OCI-LY3 (cell line): Measurements from ENCODE around the gene VPS13C.
"Not testable (repeated sequence)": the region's sequence is repeated elsewhere in the genome, so short reads cannot be mapped to it uniquely, and the experiment has no call there.

Experiments
- H2AFZ ChIP-seq: fragments of 200-600, 300-600 bp; shearing (Covaris generic); 2 replicates; pipeline ENCODE4 v1.6.0; 2014; ENCODE audit warnings: antibody characterized with exemption, low read depth, low read length
- H3K27ac ChIP-seq: fragments of 200-600, 300-600 bp; sonication (generic); 2 replicates; pipeline ENCODE4 v1.5.1; 2014; ENCODE audit warnings: mild to moderate bottlenecking, low read length, moderate library complexity, mixed read lengths
- H3K27me3 ChIP-seq: fragments of 200-600, 300-600 bp; sonication (generic); 2 replicates; pipeline ENCODE4 v1.6.1; 2014; ENCODE audit warnings: low read depth, low read length, mixed read lengths
- H3K36me3 ChIP-seq: fragments of 200-600, 300-600 bp; sonication (generic); replicated peaks from 2 replicates; pipeline ENCODE3; 2014; ENCODE audit warnings: low read depth, low read length, mixed read lengths
- H3K4me1 ChIP-seq: fragments of 300-600, 200-600 bp; sonication (generic); 2 replicates; pipeline ENCODE4 v1.6.1; 2014; ENCODE audit warnings: low read length, mixed read lengths
- H3K4me2 ChIP-seq: fragments of 200-600, 300-600 bp; sonication (generic); 2 replicates; pipeline ENCODE4 v1.6.1; 2014; ENCODE audit warnings: low read length, mixed read lengths
- H3K4me3 ChIP-seq: fragments of 300-600, 200-600 bp; sonication (generic); 2 replicates; pipeline ENCODE4 v1.5.1; 2014; ENCODE audit warnings: antibody characterized with exemption, mild to moderate bottlenecking, low read length, moderate library complexity
- H3K79me2 ChIP-seq: fragments of 300-600, 200-600 bp; shearing (Covaris generic); 2 replicates; pipeline ENCODE4 v1.6.1; 2014; ENCODE audit warnings: mild to moderate bottlenecking, low read length, mixed read lengths
- H3K9ac ChIP-seq: fragments of 300-600, 200-600 bp; shearing (Covaris generic); 2 replicates; pipeline ENCODE4 v1.6.0; 2014; ENCODE audit warnings: mild to moderate bottlenecking, low read length, moderate library complexity
- H3K9me3 ChIP-seq: fragments of 200-600, 300-600 bp; shearing (Covaris generic); 2 replicates; pipeline ENCODE4 v1.6.1; 2014; ENCODE audit warnings: low read length, mixed read lengths; ENCODE audit not compliant: insufficient read depth
- H4K20me1 ChIP-seq: fragments of 200-600, 300-600 bp; sonication (generic); 2 replicates; pipeline ENCODE4 v1.6.1; 2016; ENCODE audit warnings: low read length, mixed read lengths; ENCODE audit not compliant: insufficient read depth
- EZH2phosphoT487 ChIP-seq: fragments of 200-600 bp; shearing (Covaris generic); IDR thresholded peaks from 2 replicates; pipeline ENCODE4 v1.6.1; 2018; ENCODE audit warnings: antibody characterized with exemption, mixed run types, low read depth
- TF ChIP-seq, protein P1 (sequence below): fragments of 200-600, 300-600 bp; sonication (generic); IDR thresholded peaks from 2 replicates; pipeline ENCODE4 v1.5.1; 2014; ENCODE audit warnings: antibody characterized with exemption, low read length, low read depth

VPS13C gene

DNA sequence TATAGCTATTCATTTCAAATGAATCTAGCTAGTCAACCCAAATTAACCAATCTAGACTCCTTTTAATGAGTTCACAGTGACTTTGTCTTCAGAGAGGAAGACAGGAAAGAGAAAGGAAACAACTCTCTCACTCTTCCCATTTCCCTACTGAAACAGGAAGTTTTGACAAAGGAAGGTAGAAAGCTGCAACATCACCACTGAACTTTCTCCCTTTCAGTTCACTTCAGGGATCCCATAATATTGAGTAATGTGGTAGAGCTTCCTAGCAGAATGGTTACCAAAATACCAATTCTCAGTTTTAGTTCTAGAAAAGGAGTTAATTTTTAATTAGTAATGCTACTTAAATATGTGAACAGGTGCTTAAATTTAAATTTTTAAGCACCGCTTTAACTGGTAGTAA, 7.5 kb downstream of the VPS13C start:
- no peaks in the 10 kb centered on the region for H3K27me3 ChIP-seq
- H2AFZ ChIP-seq: no peak overlapping the region
- peaks cover 75% of the 10 kb centered on the region for H3K79me2 ChIP-seq
- H3K4me2 ChIP-seq: peak overlapping the region; percentile 80
- H3K9me3 ChIP-seq: no peaks in the 10 kb centered on the region
- H4K20me1 ChIP-seq: peaks cover 63% of the 10 kb centered on the region
- H3K27ac ChIP-seq: peak overlapping the region; percentile 88
- H3K4me3 ChIP-seq: peak overlapping the region; percentile 52
- H3K36me3 ChIP-seq: peaks cover 29% of the 10 kb centered on the region
- TF ChIP-seq EZH2phosphoT487: no peak
- TF ChIP-seq, protein P1, sequence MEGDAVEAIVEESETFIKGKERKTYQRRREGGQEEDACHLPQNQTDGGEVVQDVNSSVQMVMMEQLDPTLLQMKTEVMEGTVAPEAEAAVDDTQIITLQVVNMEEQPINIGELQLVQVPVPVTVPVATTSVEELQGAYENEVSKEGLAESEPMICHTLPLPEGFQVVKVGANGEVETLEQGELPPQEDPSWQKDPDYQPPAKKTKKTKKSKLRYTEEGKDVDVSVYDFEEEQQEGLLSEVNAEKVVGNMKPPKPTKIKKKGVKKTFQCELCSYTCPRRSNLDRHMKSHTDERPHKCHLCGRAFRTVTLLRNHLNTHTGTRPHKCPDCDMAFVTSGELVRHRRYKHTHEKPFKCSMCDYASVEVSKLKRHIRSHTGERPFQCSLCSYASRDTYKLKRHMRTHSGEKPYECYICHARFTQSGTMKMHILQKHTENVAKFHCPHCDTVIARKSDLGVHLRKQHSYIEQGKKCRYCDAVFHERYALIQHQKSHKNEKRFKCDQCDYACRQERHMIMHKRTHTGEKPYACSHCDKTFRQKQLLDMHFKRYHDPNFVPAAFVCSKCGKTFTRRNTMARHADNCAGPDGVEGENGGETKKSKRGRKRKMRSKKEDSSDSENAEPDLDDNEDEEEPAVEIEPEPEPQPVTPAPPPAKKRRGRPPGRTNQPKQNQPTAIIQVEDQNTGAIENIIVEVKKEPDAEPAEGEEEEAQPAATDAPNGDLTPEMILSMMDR: no peak
- peaks cover 62% of the 10 kb centered on the region for H3K4me1 ChIP-seq
- H3K9ac ChIP-seq: no peak overlapping the region

DNA sequence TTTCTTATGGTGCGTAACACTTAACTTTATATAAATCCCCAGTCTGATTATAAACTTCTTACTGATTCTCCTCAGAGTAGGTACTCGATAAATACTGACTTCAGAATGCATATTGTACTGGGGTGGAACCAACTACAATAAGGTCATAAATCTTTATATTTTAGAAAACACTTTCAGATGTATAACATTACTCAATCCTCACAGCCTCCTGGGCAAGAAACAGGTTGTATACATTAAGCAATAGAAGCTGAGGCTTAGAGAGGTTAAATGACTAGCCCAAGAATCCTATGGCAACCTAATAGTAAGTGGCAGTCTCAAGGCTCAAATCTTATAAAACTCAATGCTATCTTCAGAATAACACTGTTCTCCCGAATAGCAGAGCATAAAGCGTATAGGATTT, 9.1 kb downstream of the VPS13C start:
- no peak for TF ChIP-seq EZH2phosphoT487
- TF ChIP-seq, protein P1: no peak
- no peaks in the 10 kb centered on the region for H3K27me3 ChIP-seq
- H3K4me2 ChIP-seq: no peak overlapping the region
- peaks cover 75% of the 10 kb centered on the region for H3K79me2 ChIP-seq
- H3K9me3 ChIP-seq: no peaks in the 10 kb centered on the region
- H3K9ac ChIP-seq: no peak overlapping the region
- peaks cover 69% of the 10 kb centered on the region for H4K20me1 ChIP-seq
- peaks cover 71% of the 10 kb centered on the region for H3K4me1 ChIP-seq
- H3K27ac ChIP-seq: no peak overlapping the region
- no peak overlapping the region for H2AFZ ChIP-seq
- H3K36me3 ChIP-seq: peaks cover 24% of the 10 kb centered on the region
- no peak overlapping the region for H3K4me3 ChIP-seq

DNA sequence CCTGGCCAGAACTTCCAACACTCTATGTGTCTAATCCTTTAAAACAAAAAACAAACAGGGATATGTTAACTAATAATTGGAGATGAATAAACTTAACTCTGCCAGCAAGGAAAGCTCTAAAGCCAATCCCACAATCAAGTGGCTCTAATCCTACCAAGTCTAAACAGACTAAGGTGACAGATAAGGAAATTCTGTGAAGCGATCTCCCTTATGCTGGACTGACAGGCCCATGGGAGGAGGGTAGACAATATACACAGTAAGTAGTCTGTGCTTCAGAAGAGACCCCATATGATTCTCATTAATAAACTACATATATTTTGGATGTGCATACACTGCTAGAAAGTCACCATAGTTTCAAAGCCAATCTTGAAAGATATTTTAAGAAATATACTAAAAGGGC, 10.1 kb downstream of the VPS13C start:
- H4K20me1 ChIP-seq: peaks cover 71% of the 10 kb centered on the region
- H3K4me3 ChIP-seq: no peak overlapping the region
- H3K4me2 ChIP-seq: no peak overlapping the region
- no peak overlapping the region for H3K9ac ChIP-seq
- H3K79me2 ChIP-seq: peaks cover 75% of the 10 kb centered on the region
- H3K27ac ChIP-seq: no peak overlapping the region
- H3K9me3 ChIP-seq: no peaks in the 10 kb centered on the region
- H3K27me3 ChIP-seq: no peaks in the 10 kb centered on the region
- H3K36me3 ChIP-seq: peaks cover 19% of the 10 kb centered on the region
- H3K4me1 ChIP-seq: peaks cover 74% of the 10 kb centered on the region
- no peak overlapping the region for H2AFZ ChIP-seq
- no peak for TF ChIP-seq EZH2phosphoT487

DNA sequence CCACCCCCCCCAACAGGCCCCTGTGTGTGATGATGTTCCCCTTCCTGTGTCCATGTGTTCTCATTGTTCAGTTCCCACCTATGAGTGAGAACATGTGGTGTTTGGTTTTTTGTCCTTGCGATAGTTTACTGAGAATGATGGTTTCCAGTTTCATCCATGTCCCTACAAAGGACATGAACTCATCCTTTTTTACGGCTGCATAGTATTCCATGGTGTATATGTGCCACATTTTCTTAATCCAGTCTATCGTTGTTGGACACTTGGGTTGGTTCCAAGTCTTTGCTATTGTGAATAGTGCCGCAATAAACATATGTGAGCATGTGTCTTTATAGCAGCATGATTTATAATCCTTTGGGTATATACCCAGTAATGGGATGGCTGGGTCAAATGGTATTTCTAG, 12.0 kb downstream of the VPS13C start:
- H3K27ac ChIP-seq, H3K27me3 ChIP-seq, H3K4me2 ChIP-seq, H2AFZ ChIP-seq, H3K9me3 ChIP-seq, H3K9ac ChIP-seq, H3K4me3 ChIP-seq: not testable (repeated sequence)
- Histone ChIP-seq H3K4me1 (peaks cover 56% of the 10 kb centered on the region), H4K20me1 (peaks cover 60% of the 10 kb centered on the region), H3K79me2 (peaks cover 75% of the 10 kb centered on the region), H3K36me3 (peaks cover 24% of the 10 kb centered on the region)

DNA sequence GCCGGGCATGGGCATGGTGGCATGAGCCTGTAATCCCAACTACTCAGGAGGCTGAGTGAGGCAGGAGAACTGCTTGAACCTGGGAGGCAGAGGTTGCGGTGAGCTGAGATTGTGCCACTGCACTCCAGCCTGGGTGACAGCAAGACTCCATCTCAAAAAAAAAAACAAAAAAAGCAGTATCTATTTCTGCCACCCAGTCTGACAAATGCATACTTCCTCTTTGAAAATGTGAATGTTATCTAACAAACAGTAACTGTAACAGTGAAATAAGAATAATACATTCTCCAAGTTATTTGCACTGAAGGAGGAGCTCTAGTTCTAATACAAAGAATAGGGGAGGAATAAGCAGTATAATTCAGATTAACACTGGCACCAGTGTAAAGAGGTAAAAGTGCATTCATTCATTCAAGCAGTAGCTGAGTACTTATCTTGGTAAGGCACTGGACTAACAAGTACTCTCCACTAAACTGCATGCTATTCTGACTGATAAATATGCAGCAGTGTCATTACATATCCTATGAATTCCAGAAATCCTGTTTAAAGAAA, 12.9 kb downstream of the VPS13C start:
- Histone ChIP-seq H2AFZ (no peak overlapping the region), H4K20me1 (peaks cover 56% of the 10 kb centered on the region), H3K27me3 (no peaks in the 10 kb centered on the region), H3K9ac (no peak overlapping the region; the same call in 1 of the 2 replicates), H3K4me2 (peak overlapping the region; percentile 38), H3K79me2 (peaks cover 73% of the 10 kb centered on the region), H3K9me3 (no peaks in the 10 kb centered on the region), H3K36me3 (peaks cover 25% of the 10 kb centered on the region), H3K27ac (peak overlapping the region; percentile 54), H3K4me3 (no peak overlapping the region), H3K4me1 (peaks cover 47% of the 10 kb centered on the region)
- TF ChIP-seq, protein P1: no peak
- no peak for TF ChIP-seq EZH2phosphoT487
